ENCODE data around the gene PRKN. TPM values are rescaled to one million over a fixed set of nuclear protein-coding genes. Genes with fewer than 3 reads are reported as not detected.

The PRKN gene
- total RNA-seq, 4 donors from 2014 or later, result 5.5 to 17.9 (median 6.8) TPM

GRCh38 chr6:161400671-161401070 is 1326.9 kb downstream of the PRKN start:
- Histone ChIP-seq H3K36me3 (peaks cover 0 to 4% (median 0%) of the 10 kb centered on the region in 3 donors), H3K4me3 (no peak overlapping the region), H3K27me3 (no peaks in the 10 kb centered on the region), H3K4me1 (no peaks in the 10 kb centered on the region), H3K9me3 (peaks cover 0 to 31% (median 0%) of the 10 kb centered on the region in 4 donors), H3K27ac (no peak overlapping the region)
- WGBS, 2 donors, result 74 to 84% methylated on average over 5 of the region's 5 CpGs
- no peak for DNase-seq (ENCODE audit: low spot score in 2 of 2)
- no peak for TF ChIP-seq CTCF (IDR thresholded peaks at IDR 0.05)
- TF ChIP-seq POLR2A (IDR thresholded peaks at IDR 0.05), result no peak
- no peak for TF ChIP-seq EP300 (IDR thresholded peaks at IDR 0.05)

- no peak for DNase-seq (ENCODE audit: low spot score in 2 of 2)
- 96 to 98% methylated on average over 6 of the region's 6 CpGs for WGBS, 2 donors
- Histone ChIP-seq H3K36me3 (peaks cover 0 to 4% (median 0%) of the 10 kb centered on the region in 3 donors), H3K27ac (no peak overlapping the region), H3K4me1 (peaks cover 0 to 6% (median 0%) of the 10 kb centered on the region in 4 donors), H3K4me3 (no peak overlapping the region), H3K27me3 (no peaks in the 10 kb centered on the region), H3K9me3 (peaks cover 0 to 19% (median 0%) of the 10 kb centered on the region in 4 donors)
- TF ChIP-seq POLR2A (IDR thresholded peaks at IDR 0.05) (no peak), EP300 (IDR thresholded peaks at IDR 0.05) (no peak), CTCF (IDR thresholded peaks at IDR 0.05) (no peak)
These were observed 1331.0 kb downstream of the PRKN start for GRCh38 chr6:161396539-161396938.

- no peak for DNase-seq (ENCODE audit: low spot score in 2 of 2)
- peaks cover 0 to 6% (median 0%) of the 10 kb centered on the region in 4 donors for H3K4me1 ChIP-seq
- 85% methylated on average over 9 of the region's 9 CpGs for WGBS, 2 donors
- TF ChIP-seq CTCF (IDR thresholded peaks at IDR 0.05) (no peak), EP300 (IDR thresholded peaks at IDR 0.05) (no peak), POLR2A (IDR thresholded peaks at IDR 0.05) (no peak)
- no peak overlapping the region for H3K4me3 ChIP-seq
- peaks cover 0 to 19% (median 0%) of the 10 kb centered on the region in 4 donors for H3K9me3 ChIP-seq
- no peak overlapping the region for H3K27ac ChIP-seq
- peaks cover 0 to 4% (median 0%) of the 10 kb centered on the region in 3 donors for H3K36me3 ChIP-seq
- H3K27me3 ChIP-seq, result no peaks in the 10 kb centered on the region
These were observed 1331.8 kb downstream of the PRKN start for GRCh38 chr6:161395716-161396231.

GRCh38 chr6:161394437-161394836 is 1333.1 kb downstream of the PRKN start:
- Histone ChIP-seq H3K9me3 (peaks cover 0 to 13% (median 0%) of the 10 kb centered on the region in 4 donors), H3K4me3 (no peak overlapping the region), H3K36me3 (peaks cover 0 to 4% (median 0%) of the 10 kb centered on the region in 3 donors), H3K27ac (no peak overlapping the region), H3K27me3 (no peaks in the 10 kb centered on the region), H3K4me1 (peaks cover 0 to 6% (median 0%) of the 10 kb centered on the region in 4 donors)
- DNase-seq (ENCODE audit: low spot score in 2 of 2), result no peak
- WGBS, 2 donors, result 81 to 90% methylated on average over 5 of the region's 5 CpGs
- TF ChIP-seq POLR2A (IDR thresholded peaks at IDR 0.05) (no peak), CTCF (IDR thresholded peaks at IDR 0.05) (no peak), EP300 (IDR thresholded peaks at IDR 0.05) (no peak)

GRCh38 chr6:161393839-161394364 is 1333.7 kb downstream of the PRKN start:
- DNase-seq (ENCODE audit: low spot score in 2 of 2), result peak in 1 of 2 donors; percentile 75
- peak overlapping the region in 1 of 4 donors; percentile 11 for H3K4me3 ChIP-seq
- WGBS, 2 donors, result 4 to 5% methylated on average over 7 of the region's 7 CpGs

More at GRCh38 chr6:161393839-161394364, 1333.7 kb downstream of the PRKN start:
- no peaks in the 10 kb centered on the region for H3K27me3 ChIP-seq
- peaks cover 0 to 4% (median 0%) of the 10 kb centered on the region in 3 donors for H3K36me3 ChIP-seq
- TF ChIP-seq EP300 (IDR thresholded peaks at IDR 0.05) (no peak), CTCF (IDR thresholded peaks at IDR 0.05) (peak; percentile 35 to 79 (median 57)), POLR2A (IDR thresholded peaks at IDR 0.05) (no peak)
- peaks cover 0 to 8% (median 0%) of the 10 kb centered on the region in 4 donors for H3K9me3 ChIP-seq
- no peak overlapping the region for H3K27ac ChIP-seq
- peaks cover 0 to 6% (median 0%) of the 10 kb centered on the region in 4 donors for H3K4me1 ChIP-seq

All from tibial nerve (tissue), 4 donors.